Measurements from ENCODE around the gene PLCB2. TPM values are rescaled to one million over a fixed set of nuclear protein-coding genes. Genes with fewer than 3 reads are reported as not detected.

Gene PLCB2
- total and polyA plus RNA-seq, 9 of the 15 experiments (the other 6 are each of a cell fraction or from before 2014, with no cell fraction given), result 0.37 to 12.3 (median 8.0) TPM

GRCh38 chr15:40290918-40291574 lies 16.7 kb downstream of the PLCB2 start (continued):
- no peak for TF ChIP-seq ZBTB40 (IDR thresholded peaks at IDR 0.05)
- no peak for TF ChIP-seq ZBTB40 (CRISPR knock-in tag; IDR thresholded peaks at IDR 0.05)
- TF ChIP-seq LCOR (CRISPR knock-in tag; IDR thresholded peaks at IDR 0.05), result no peak
- TF ChIP-seq, protein P1, sequence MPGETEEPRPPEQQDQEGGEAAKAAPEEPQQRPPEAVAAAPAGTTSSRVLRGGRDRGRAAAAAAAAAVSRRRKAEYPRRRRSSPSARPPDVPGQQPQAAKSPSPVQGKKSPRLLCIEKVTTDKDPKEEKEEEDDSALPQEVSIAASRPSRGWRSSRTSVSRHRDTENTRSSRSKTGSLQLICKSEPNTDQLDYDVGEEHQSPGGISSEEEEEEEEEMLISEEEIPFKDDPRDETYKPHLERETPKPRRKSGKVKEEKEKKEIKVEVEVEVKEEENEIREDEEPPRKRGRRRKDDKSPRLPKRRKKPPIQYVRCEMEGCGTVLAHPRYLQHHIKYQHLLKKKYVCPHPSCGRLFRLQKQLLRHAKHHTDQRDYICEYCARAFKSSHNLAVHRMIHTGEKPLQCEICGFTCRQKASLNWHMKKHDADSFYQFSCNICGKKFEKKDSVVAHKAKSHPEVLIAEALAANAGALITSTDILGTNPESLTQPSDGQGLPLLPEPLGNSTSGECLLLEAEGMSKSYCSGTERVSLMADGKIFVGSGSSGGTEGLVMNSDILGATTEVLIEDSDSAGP (CRISPR knock-in tag; IDR thresholded peaks at IDR 0.05), result no peak
- no peak for TF ChIP-seq PRMT5 (CRISPR knock-in tag; IDR thresholded peaks at IDR 0.05)
- peak; percentile 42 for TF ChIP-seq CCNT2 (IDR thresholded peaks at IDR 0.05; ENCODE audit: borderline replicate concordance, extremely low read depth, insufficient read length, low read depth, low read length)
- no peak for TF ChIP-seq RFX7 (CRISPR knock-in tag; IDR thresholded peaks at IDR 0.05)
- TF ChIP-seq ID3 (CRISPR knock-in tag; IDR thresholded peaks at IDR 0.05), result no peak
- TF ChIP-seq ID3 (tag; IDR thresholded peaks at IDR 0.05), result peak; percentile 62; the same call in 1 of the 2 replicates
- no peak for TF ChIP-seq BCL6 (CRISPR knock-in tag; IDR thresholded peaks at IDR 0.05)
- TF ChIP-seq, protein P2, sequence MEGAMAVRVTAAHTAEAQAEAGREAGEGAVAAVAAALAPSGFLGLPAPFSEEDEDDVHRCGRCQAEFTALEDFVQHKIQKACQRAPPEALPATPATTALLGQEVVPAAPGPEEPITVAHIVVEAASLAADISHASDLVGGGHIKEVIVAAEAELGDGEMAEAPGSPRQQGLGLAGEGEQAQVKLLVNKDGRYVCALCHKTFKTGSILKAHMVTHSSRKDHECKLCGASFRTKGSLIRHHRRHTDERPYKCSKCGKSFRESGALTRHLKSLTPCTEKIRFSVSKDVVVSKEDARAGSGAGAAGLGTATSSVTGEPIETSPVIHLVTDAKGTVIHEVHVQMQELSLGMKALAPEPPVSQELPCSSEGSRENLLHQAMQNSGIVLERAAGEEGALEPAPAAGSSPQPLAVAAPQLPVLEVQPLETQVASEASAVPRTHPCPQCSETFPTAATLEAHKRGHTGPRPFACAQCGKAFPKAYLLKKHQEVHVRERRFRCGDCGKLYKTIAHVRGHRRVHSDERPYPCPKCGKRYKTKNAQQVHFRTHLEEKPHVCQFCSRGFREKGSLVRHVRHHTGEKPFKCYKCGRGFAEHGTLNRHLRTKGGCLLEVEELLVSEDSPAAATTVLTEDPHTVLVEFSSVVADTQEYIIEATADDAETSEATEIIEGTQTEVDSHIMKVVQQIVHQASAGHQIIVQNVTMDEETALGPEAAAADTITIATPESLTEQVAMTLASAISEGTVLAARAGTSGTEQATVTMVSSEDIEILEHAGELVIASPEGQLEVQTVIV (CRISPR knock-in tag; IDR thresholded peaks at IDR 0.05; ENCODE audit: borderline replicate concordance), result no peak
- no peak for TF ChIP-seq ETV1 (tag; conservative IDR thresholded peaks at IDR 0.05; ENCODE audit: low read depth)
- no peak for TF ChIP-seq TOE1 (IDR thresholded peaks at IDR 0.05; ENCODE audit: borderline replicate concordance)
- no peak for TF ChIP-seq TOE1 (CRISPR knock-in tag; IDR thresholded peaks at IDR 0.05; ENCODE audit: borderline replicate concordance, low read depth)
